Naive B cell (primary cell): Measurements from ENCODE around the gene CBLB. TPM values are rescaled to one million over a fixed set of nuclear protein-coding genes. Genes with fewer than 3 reads are reported as not detected.

Experiments used
- ATAC-seq, 2 donors: fragments of 150-1000 bp; cut with Tn5 transposase; 2 replicates each; pipeline ENCODE4 v1.10.0; 2021; ENCODE audit warnings: low read depth in 2 of 2, mild to moderate bottlenecking in 2 of 2, moderate library complexity in 2 of 2
- DNase-seq: peaks from one replicate; pipeline ENCODE4 v3.0.0; 2022
- H3K27ac Mint-ChIP-seq, 6 donors: one replicate each; pipeline ENCODE4 v1.8.0; 2020 to 2022; ENCODE audit warnings: mild to moderate bottlenecking in 6 of 6, mixed read lengths in 6 of 6, moderate library complexity in 5 of 6, inconsistent platforms in 2 of 6
- H3K27me3 Mint-ChIP-seq, 3 donors: one replicate each; pipeline ENCODE4 v1.8.0; 2021 to 2022; ENCODE audit warnings: mixed read lengths in 3 of 3, mild to moderate bottlenecking in 1 of 3
- H3K36me3 Mint-ChIP-seq, 2 donors: one replicate each; pipeline ENCODE4 v1.8.0; 2020 to 2022; ENCODE audit warnings: mixed read lengths in 2 of 2, inconsistent platforms in 1 of 2, mild to moderate bottlenecking in 1 of 2
- H3K4me1 Mint-ChIP-seq, 3 donors: one replicate each; pipeline ENCODE4 v1.8.0; 2020 to 2022; ENCODE audit warnings: mixed read lengths in 3 of 3, inconsistent platforms in 1 of 3, mild to moderate bottlenecking in 1 of 3, moderate library complexity in 1 of 3
- H3K4me3 Mint-ChIP-seq, 8 donors: one replicate each; pipeline ENCODE4 v1.8.0; 2020 to 2022; ENCODE audit warnings: mild to moderate bottlenecking in 8 of 8, mixed read lengths in 8 of 8, moderate library complexity in 8 of 8, inconsistent platforms in 2 of 8
- H3K9me3 Mint-ChIP-seq, 7 donors: one replicate each; pipeline ENCODE4 v1.8.0; 2020 to 2022; ENCODE audit warnings: mixed read lengths in 7 of 7, mild to moderate bottlenecking in 5 of 7, inconsistent platforms in 2 of 7, moderate library complexity in 1 of 7
- polyA plus RNA-seq, 6 donors: library from polyadenylated mRNA; unstranded; fragments of 300-500 nt; fragmentation: Illumina TruSeq; gene quantifications; one replicate each; pipeline ENCODE4 v1.2.3, GENCODE V29; 2021; ENCODE audit warnings: low read depth in 6 of 6

The CBLB gene
- polyA plus RNA-seq, 6 donors from 2014 or later, result 20.0 to 33.3 (median 26.7) TPM

DNA sequence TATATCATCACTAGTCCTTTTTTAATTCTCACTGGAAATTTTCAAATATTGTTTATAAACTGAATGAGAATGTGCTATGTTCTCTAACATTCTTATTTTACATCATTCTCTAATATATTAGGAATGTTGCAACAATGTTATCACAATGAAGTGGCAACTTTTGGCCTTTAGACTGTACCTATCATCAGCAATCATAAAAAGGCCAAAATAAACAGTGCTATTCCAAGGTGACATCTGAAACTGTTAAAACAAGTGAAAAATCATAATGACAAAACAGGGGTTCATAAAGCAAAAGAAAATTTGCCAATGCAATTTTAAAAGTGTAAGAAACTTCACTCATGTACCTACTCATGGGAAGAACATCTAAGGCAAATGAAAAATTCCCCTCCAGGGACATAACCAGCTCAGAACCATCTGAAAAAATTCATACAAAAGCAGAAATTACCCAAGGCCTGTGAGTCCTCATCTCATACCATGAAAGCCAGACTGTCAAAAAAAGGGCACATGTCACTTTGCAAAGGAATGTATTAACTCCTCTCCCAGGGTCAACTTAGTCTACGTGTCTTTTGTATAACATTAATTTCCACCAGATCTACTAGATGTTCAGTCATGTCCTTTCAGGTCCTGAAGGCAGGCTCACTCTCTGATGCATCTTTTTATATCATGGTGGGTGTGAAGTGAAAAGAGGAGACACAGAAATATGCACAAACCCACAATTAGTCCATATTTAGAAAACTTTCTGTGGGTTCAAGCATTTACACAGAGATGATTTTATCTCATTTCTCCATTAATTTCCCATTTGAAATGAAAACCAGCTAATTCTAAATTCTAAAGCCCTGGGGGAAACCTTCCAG is 211.9 kb downstream of the CBLB start:
- H3K4me1 Mint-ChIP-seq, result peaks cover 6 to 19% (median 13%) of the 10 kb centered on the region in 3 donors
- H3K9me3 Mint-ChIP-seq, result no peaks in the 10 kb centered on the region
- DNase-seq (no peak), ATAC-seq (no peak)
- peak overlapping the region in 1 of 6 donors; percentile 7 for H3K27ac Mint-ChIP-seq
- H3K36me3 Mint-ChIP-seq, result peaks cover 12 to 26% of the 10 kb centered on the region in 2 donors
- H3K4me3 Mint-ChIP-seq, result no peak overlapping the region
- no peaks in the 10 kb centered on the region for H3K27me3 Mint-ChIP-seq

DNA sequence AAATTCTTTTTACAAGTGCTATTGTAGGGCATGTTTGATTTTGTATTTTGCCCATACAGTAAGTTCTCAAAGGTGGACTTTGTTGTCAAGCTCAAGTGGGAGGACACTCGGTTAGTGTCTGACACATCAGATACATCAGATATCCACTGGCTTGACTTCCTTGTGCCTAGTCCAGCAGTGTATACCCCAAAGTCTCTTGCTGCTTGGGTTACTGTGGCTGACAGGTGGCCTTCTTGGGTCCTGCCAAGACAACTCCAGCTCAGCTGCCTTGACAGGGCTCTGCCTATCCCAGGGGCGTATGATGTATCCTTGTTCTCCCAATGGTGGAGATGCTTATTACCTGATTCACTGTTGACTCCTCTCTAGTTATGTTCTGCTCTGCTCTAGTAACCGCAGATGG is 214.9 kb downstream of the CBLB start:
- Mint-ChIP-seq H3K27ac (peak overlapping the region in 1 of 6 donors; percentile 54), H3K9me3 (no peaks in the 10 kb centered on the region), H3K4me1 (peaks cover 9 to 19% (median 17%) of the 10 kb centered on the region in 3 donors), H3K27me3 (no peaks in the 10 kb centered on the region), H3K36me3 (peaks cover 10% of the 10 kb centered on the region in 2 donors), H3K4me3 (peak overlapping the region in 1 of 8 donors; percentile 31)
- no peak for DNase-seq
- ATAC-seq, result no peak

DNA sequence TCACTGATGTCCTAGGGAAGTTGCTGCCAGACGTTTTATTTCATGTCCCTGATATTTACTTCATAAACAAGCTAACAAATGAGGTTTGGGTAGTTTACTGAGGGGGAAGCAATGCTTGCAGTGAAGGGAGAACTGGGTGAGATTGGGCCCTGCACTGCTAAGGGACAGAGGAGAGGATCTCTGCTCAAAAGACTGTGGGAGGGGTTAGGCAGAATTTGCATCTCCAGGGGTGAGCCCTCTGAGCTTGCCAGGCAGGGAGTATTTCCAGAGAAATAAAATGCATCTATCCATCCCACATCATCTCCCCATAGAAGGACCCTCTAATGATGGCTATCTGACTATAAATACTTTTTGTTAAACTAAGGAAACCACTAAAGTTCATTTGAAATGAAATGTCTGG is 215.6 kb downstream of the CBLB start:
- peak overlapping the region in 1 of 6 donors; percentile 67 for H3K27ac Mint-ChIP-seq
- no peak for DNase-seq
- no peak for ATAC-seq
- H3K4me3 Mint-ChIP-seq, result no peak overlapping the region
- H3K27me3 Mint-ChIP-seq, result no peaks in the 10 kb centered on the region
- peaks cover 3% of the 10 kb centered on the region in 2 donors for H3K36me3 Mint-ChIP-seq
- no peaks in the 10 kb centered on the region for H3K9me3 Mint-ChIP-seq
- peaks cover 3 to 17% (median 14%) of the 10 kb centered on the region in 3 donors for H3K4me1 Mint-ChIP-seq

DNA sequence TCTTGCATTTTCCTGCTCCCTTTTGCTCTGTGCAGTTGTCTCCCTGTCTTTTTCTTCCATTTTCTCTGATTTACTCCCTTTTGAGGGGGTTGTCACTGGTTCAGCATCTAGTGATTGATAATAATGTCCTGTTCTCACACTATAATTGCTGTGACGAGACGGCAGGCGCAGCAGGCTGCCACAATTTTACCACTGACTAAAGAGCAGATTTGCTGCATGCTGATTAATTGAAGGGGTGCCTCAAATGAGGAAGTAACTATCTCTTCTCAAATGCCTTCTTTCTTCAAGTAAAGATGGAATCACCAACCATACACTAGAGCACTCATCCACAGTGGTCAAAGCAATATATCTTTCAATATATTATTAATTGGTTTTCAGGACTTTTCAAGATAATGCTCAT is 219.3 kb downstream of the CBLB start:
- Mint-ChIP-seq H3K9me3 (no peaks in the 10 kb centered on the region), H3K4me1 (peaks cover 3 to 14% (median 5%) of the 10 kb centered on the region in 3 donors), H3K4me3 (no peak overlapping the region), H3K27me3 (peaks cover 0 to 3% (median 0%) of the 10 kb centered on the region in 3 donors), H3K36me3 (no peaks in the 10 kb centered on the region), H3K27ac (no peak overlapping the region)
- ATAC-seq (peak in 1 of 2 donors; percentile 27), DNase-seq (peak; percentile 1)

DNA sequence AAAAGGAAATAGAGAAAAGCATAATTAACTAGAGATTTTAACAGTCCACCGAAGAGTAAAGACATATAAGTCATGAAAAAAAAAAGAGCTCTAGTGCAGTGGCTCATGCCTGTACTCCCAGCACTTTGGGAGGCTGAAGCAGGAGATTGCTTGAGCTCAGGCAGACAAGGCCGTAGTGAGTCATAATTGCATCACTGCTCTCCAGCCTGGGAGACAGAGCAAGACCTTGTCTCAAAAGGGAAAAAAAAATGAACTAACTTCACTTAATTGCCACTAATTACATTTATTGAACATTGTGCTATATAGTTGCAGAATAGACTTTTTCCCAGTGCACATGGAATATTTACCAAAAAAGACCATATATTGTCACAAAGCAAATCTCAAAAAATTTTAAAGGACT is 221.8 kb downstream of the CBLB start:
- H3K4me3 Mint-ChIP-seq, result no peak overlapping the region
- H3K27ac Mint-ChIP-seq, result no peak overlapping the region
- peaks cover 0 to 6% (median 4%) of the 10 kb centered on the region in 7 donors for H3K9me3 Mint-ChIP-seq
- H3K4me1 Mint-ChIP-seq, result peaks cover 0 to 5% (median 3%) of the 10 kb centered on the region in 3 donors
- DNase-seq (no peak), ATAC-seq (no peak)
- peaks cover 0 to 5% of the 10 kb centered on the region in 2 donors for H3K36me3 Mint-ChIP-seq
- H3K27me3 Mint-ChIP-seq, result peaks cover 0 to 5% (median 0%) of the 10 kb centered on the region in 3 donors

DNA sequence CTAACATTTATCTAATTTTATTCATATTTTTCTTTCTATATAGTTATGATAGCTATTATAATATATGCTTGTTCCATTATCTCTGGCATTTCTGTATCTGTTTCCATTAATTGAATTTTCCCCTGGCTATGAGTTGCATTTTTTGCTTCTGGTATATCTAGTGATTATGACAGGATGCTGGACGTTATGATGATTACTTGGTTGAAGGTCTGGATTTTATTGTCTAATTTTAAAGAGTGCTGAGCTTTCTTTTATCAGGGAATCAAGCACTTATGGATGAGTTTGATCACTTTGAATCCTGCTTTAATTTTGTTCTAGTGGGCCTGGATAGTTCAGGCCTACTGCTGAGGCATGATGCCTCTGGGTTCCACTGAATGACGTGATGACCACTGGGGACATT is 229.7 kb downstream of the CBLB start:
- peaks cover 0 to 8% of the 10 kb centered on the region in 2 donors for H3K36me3 Mint-ChIP-seq
- H3K27ac Mint-ChIP-seq, result no peak overlapping the region
- no peak overlapping the region for H3K4me3 Mint-ChIP-seq
- H3K27me3 Mint-ChIP-seq, result no peaks in the 10 kb centered on the region
- H3K9me3 Mint-ChIP-seq, result peaks cover 0 to 8% (median 4%) of the 10 kb centered on the region in 7 donors
- no peaks in the 10 kb centered on the region for H3K4me1 Mint-ChIP-seq
- DNase-seq (no peak), ATAC-seq (no peak)

DNA sequence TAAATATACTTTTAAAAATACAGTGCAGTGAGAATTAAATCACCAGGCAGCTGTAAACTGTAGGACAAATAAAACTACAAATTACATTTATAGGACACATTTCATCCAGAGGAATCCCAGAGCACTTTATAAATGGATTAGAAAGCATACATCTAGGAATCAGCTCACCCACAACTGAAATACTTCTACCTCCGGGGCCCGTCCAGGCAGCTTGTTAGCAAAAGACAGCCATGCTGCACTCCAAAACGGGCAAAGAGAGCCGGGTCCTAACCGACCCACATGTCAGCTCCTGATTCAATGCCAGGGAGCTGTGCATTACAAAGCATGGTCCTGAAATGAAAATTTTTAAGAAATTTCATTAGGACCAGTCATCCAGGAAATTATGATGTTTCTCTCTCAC is 234.1 kb downstream of the CBLB start:
- DNase-seq (no peak), ATAC-seq (no peak)
- no peaks in the 10 kb centered on the region for H3K4me1 Mint-ChIP-seq
- no peaks in the 10 kb centered on the region for H3K9me3 Mint-ChIP-seq
- H3K36me3 Mint-ChIP-seq, result no peaks in the 10 kb centered on the region
- H3K27me3 Mint-ChIP-seq, result peaks cover 0 to 6% (median 0%) of the 10 kb centered on the region in 3 donors
- no peak overlapping the region for H3K27ac Mint-ChIP-seq
- H3K4me3 Mint-ChIP-seq, result no peak overlapping the region

DNA sequence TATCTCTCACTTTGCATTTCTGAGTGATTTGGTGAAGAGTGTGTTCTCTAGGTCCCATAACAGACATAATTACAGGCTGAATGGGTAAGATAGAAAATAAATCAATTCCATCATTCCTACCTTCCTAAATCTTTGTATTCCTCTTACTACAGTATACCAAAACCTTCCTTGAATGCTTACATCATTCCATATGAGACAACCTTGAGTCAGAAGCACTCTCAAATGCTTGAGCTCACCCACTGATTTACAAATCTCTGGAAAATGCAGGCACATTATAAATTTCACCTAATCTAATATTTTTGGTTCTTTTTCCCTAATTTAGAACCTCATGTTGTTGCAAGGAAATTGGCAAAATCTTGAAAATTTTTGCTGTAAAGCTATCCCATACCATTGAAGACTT is 239.1 kb downstream of the CBLB start:
- Mint-ChIP-seq H3K4me3 (no peak overlapping the region), H3K27me3 (peaks cover 0 to 6% (median 0%) of the 10 kb centered on the region in 3 donors), H3K27ac (no peak overlapping the region), H3K9me3 (no peaks in the 10 kb centered on the region), H3K36me3 (no peaks in the 10 kb centered on the region), H3K4me1 (no peaks in the 10 kb centered on the region)
- ATAC-seq (no peak), DNase-seq (no peak)

DNA sequence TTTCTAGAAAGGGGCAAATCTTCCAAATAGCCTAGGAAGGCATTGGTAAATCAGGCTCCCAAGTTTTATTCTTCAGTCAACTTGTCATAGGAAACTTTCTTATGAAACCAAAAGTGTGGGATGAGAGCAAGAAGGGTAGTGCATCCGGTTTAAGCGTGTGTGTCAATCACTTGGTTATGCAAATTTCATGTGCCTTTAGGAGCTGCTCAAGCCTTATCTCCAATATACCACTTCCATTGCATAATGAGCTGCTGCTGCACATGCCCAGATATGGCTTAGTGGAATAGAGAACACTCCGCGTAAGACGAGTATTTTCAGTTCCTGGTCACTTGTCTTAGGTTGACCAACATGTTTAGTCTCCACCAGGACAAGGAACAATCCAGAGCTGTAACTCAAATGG is 242.1 kb downstream of the CBLB start:
- H3K27me3 Mint-ChIP-seq, result peaks cover 0 to 6% (median 0%) of the 10 kb centered on the region in 3 donors
- H3K4me3 Mint-ChIP-seq, result no peak overlapping the region
- ATAC-seq, result no peak
- H3K36me3 Mint-ChIP-seq, result no peaks in the 10 kb centered on the region
- H3K27ac Mint-ChIP-seq, result no peak overlapping the region
- H3K9me3 Mint-ChIP-seq, result no peaks in the 10 kb centered on the region
- DNase-seq, result no peak
- no peaks in the 10 kb centered on the region for H3K4me1 Mint-ChIP-seq

DNA sequence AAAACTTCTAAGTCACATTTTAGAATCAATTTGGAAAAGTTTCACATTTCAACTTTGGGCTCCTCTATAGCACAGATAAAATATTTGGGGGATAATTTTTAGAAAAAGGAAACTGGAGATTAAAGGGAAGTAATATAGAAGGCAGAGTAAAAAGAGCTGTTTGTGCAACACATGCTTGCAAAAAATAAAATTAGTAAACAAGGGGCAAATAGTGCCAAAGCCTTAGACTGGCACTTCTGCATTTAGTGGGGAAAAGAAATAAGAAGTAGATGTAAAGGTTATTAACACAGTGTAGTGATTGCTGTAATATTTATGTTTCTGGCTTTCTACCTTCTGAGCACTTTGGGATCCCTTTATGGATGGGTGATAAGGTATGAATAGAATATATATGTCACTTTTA is 246.6 kb downstream of the CBLB start:
- no peak overlapping the region for H3K27ac Mint-ChIP-seq
- no peaks in the 10 kb centered on the region for H3K27me3 Mint-ChIP-seq

DNA sequence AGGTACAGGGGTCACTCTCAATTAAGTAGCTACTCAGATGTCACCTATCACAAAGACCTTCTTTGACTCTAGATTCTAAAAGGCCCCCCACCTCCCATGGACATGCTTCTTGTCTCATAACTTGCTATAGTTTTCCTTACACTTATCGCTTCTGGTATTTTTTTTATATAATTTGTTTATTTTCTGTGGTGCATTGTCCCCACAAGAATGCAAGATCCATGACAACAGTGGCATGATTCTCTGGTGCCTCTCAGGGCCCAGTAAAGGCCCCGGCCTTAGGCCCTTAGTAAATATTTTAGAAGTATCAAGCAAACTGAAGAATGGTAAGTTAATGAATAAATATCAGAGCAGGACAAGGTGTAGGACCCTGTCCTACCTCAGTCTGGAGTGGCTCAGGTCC is 248.6 kb downstream of the CBLB start:
- H3K9me3 Mint-ChIP-seq, result no peaks in the 10 kb centered on the region
- H3K27ac Mint-ChIP-seq, result no peak overlapping the region
- H3K4me3 Mint-ChIP-seq, result no peak overlapping the region
- DNase-seq (no peak), ATAC-seq (no peak)
- H3K27me3 Mint-ChIP-seq, result peaks cover 0 to 1% (median 0%) of the 10 kb centered on the region in 3 donors
- H3K4me1 Mint-ChIP-seq, result no peaks in the 10 kb centered on the region
- H3K36me3 Mint-ChIP-seq, result no peaks in the 10 kb centered on the region

More for the DNA sequence above, 246.6 kb downstream of the CBLB start:
- ATAC-seq (no peak), DNase-seq (no peak)
- Mint-ChIP-seq H3K4me1 (no peaks in the 10 kb centered on the region), H3K9me3 (no peaks in the 10 kb centered on the region), H3K36me3 (no peaks in the 10 kb centered on the region), H3K4me3 (no peak overlapping the region)

DNA sequence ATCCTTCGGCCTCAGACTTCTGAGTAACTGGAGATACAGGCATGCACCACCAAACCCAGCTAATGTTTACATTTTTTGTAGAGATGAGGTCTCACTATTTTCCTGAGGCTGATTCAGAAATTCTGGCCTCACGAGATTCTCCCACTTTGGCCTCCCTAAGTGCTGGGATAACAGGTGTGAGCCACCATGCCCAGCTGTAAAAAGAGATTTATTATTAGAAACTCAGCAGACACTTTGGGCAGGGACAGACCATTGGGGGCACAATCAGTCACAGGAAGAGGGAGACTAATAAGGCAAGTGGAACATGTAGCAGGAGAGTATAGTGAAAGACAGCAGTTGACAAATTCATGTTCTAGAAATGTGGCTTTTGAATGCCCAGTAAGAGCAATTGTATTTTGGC is 249.2 kb downstream of the CBLB start:
- DNase-seq (no peak), ATAC-seq (no peak)
- Mint-ChIP-seq H3K27ac (peak overlapping the region in 1 of 6 donors; percentile 16), H3K9me3 (no peaks in the 10 kb centered on the region), H3K36me3 (no peaks in the 10 kb centered on the region), H3K4me3 (no peak overlapping the region), H3K27me3 (peaks cover 0 to 7% (median 0%) of the 10 kb centered on the region in 3 donors), H3K4me1 (no peaks in the 10 kb centered on the region)

DNA sequence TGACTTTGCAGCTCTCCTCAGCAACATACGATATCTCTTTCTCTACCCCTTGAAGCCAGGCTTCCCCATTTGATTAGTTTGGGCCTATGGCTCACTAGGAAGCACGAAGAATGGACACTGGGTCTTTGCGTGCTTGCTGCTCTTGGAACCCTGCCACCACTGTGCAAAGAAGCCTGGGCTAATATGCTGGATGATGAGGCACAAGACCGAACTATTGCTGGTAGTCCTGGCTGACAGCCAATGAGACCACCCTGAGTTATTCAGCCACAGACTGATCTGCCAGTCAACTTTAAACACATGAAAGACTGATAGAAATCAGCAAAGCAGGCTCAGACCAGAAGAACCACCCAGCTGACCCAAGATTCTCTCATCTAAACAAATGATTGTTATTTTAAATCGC is 250.3 kb downstream of the CBLB start:
- H3K36me3 Mint-ChIP-seq, result no peaks in the 10 kb centered on the region
- ATAC-seq (no peak), DNase-seq (no peak)
- H3K4me1 Mint-ChIP-seq, result no peaks in the 10 kb centered on the region
- no peaks in the 10 kb centered on the region for H3K9me3 Mint-ChIP-seq
- H3K27ac Mint-ChIP-seq, result no peak overlapping the region
- no peak overlapping the region for H3K4me3 Mint-ChIP-seq
- H3K27me3 Mint-ChIP-seq, result peaks cover 0 to 8% (median 0%) of the 10 kb centered on the region in 3 donors

DNA sequence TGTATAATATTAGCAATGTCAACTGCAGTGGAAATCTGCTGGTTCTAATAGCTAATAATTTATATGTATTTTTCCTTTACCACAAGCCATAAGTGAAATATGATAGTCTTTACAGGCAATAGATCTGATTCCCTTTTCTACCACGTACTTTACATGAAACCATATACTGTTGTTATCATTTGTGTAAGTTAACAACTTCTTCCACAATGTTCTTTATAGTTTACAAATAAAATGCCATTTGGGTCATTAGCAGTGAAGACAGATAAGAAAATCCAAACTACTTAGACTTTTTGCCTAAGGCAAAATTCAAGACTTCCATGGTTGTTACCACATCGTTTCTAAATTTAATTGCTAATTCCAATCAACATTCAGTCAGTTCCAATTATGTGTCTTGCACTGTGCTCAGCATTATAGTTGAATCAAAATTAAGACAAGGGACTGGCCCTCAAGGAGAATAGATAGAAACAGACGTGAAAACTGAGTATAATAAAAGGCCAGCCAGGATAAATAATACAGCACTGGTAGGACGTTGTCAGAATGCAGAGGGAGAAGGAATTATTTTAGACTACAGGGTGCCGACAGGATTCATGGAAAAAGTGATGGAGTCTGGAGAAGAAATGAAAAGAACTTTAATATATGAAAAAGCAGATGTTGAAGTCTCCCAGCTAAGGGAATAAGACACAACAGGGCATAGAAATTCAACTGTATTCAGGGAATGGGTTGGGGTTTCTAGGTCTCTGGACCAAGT is 252.3 kb downstream of the CBLB start:
- no peak overlapping the region for H3K4me3 Mint-ChIP-seq
- no peak overlapping the region for H3K27ac Mint-ChIP-seq
- no peaks in the 10 kb centered on the region for H3K4me1 Mint-ChIP-seq
- H3K27me3 Mint-ChIP-seq, result peaks cover 0 to 8% (median 0%) of the 10 kb centered on the region in 3 donors
- ATAC-seq, result no peak
- H3K9me3 Mint-ChIP-seq, result no peaks in the 10 kb centered on the region
- no peak for DNase-seq
- no peaks in the 10 kb centered on the region for H3K36me3 Mint-ChIP-seq
